ENCODE results near the gene GLRX3.
"Not testable (repeated sequence)": the region's sequence is repeated elsewhere in the genome, so short reads cannot be mapped to it uniquely, and the experiment has no call there.

GLRX3 gene

GRCh38 chr10:130136226-130137089, at the start of gene GLRX3:
TSS of gene GLRX3 (plus strand) at chr10:130136391. CDS start at chr10:130136421, 30 bp downstream.
- Mint-ChIP-seq H3K9me3 (ENCODE audit: low read depth) (no peaks in the 10 kb centered on the region), H3K4me3 (peak within 1 kb of the TSS; percentile 93), H3K36me3 (peaks cover 5% of the 10 kb centered on the region), H3K27me3 (no peaks in the 10 kb centered on the region), H3K4me1 (ENCODE audit: low read depth) (peaks cover 35% of the 10 kb centered on the region), H3K27ac (peak within 1 kb of the TSS; percentile 68)

- H3K27ac Mint-ChIP-seq = not testable (repeated sequence)
- peaks cover 56% of the 10 kb centered on the region for H3K36me3 Mint-ChIP-seq
- H3K4me1 Mint-ChIP-seq (ENCODE audit: low read depth) = peaks cover 20% of the 10 kb centered on the region
These were observed 45.6 kb upstream of the GLRX3 start for GRCh38 chr10:130090565-130090964.

GRCh38 chr10:130099344-130099743, 36.8 kb upstream of the GLRX3 start:
- Mint-ChIP-seq H3K27ac (no peak overlapping the region), H3K4me3 (no peak overlapping the region), H3K4me1 (ENCODE audit: low read depth) (peaks cover 1% of the 10 kb centered on the region), H3K27me3 (no peaks in the 10 kb centered on the region), H3K36me3 (peaks cover 16% of the 10 kb centered on the region), H3K9me3 (ENCODE audit: low read depth) (no peaks in the 10 kb centered on the region)

More at GRCh38 chr10:130090565-130090964, 45.6 kb upstream of the GLRX3 start:
- H3K27me3 Mint-ChIP-seq, H3K4me3 Mint-ChIP-seq: not testable (repeated sequence)
- H3K9me3 Mint-ChIP-seq (ENCODE audit: low read depth) = peaks cover 14% of the 10 kb centered on the region

GRCh38 chr10:130105724-130106123, 30.5 kb upstream of the GLRX3 start:
- H3K27me3 Mint-ChIP-seq = no peaks in the 10 kb centered on the region
- H3K27ac Mint-ChIP-seq = peak overlapping the region; percentile 29

GRCh38 chr10:130108146-130108545, 28.0 kb upstream of the GLRX3 start:
- Mint-ChIP-seq H3K4me3 (peak overlapping the region; percentile 69), H3K27ac (peak overlapping the region; percentile 79), H3K4me1 (ENCODE audit: low read depth) (peaks cover 53% of the 10 kb centered on the region)
- H3K9me3 Mint-ChIP-seq (ENCODE audit: low read depth); H3K27me3 Mint-ChIP-seq; H3K36me3 Mint-ChIP-seq: not testable (repeated sequence)

More at GRCh38 chr10:130105724-130106123, 30.5 kb upstream of the GLRX3 start:
- Mint-ChIP-seq H3K9me3 (ENCODE audit: low read depth) (no peaks in the 10 kb centered on the region), H3K36me3 (peaks cover 2% of the 10 kb centered on the region), H3K4me3 (no peak overlapping the region), H3K4me1 (ENCODE audit: low read depth) (peaks cover 40% of the 10 kb centered on the region)

GRCh38 chr10:130108934-130109604, 27.1 kb upstream of the GLRX3 start:
- Mint-ChIP-seq H3K36me3 (peaks cover 5% of the 10 kb centered on the region), H3K27ac (peak overlapping the region; percentile 98), H3K27me3 (no peaks in the 10 kb centered on the region), H3K9me3 (ENCODE audit: low read depth) (no peaks in the 10 kb centered on the region), H3K4me3 (peak overlapping the region; percentile 99), H3K4me1 (ENCODE audit: low read depth) (peaks cover 53% of the 10 kb centered on the region)

GRCh38 chr10:130109796-130110245, 26.4 kb upstream of the GLRX3 start:
- Mint-ChIP-seq H3K4me1 (ENCODE audit: low read depth) (peaks cover 51% of the 10 kb centered on the region), H3K27ac (peak overlapping the region; percentile 98), H3K36me3 (peaks cover 5% of the 10 kb centered on the region), H3K4me3 (peak overlapping the region; percentile 99), H3K27me3 (no peaks in the 10 kb centered on the region), H3K9me3 (ENCODE audit: low read depth) (no peaks in the 10 kb centered on the region)

- Mint-ChIP-seq H3K4me3 (peak within 1 kb of the TSS; percentile 99), H3K36me3 (peaks cover 5% of the 10 kb centered on the region), H3K27ac (peak within 1 kb of the TSS; percentile 98), H3K27me3 (no peaks in the 10 kb centered on the region), H3K4me1 (ENCODE audit: low read depth) (peaks cover 51% of the 10 kb centered on the region), H3K9me3 (ENCODE audit: low read depth) (no peaks in the 10 kb centered on the region)
These were observed 25.7 kb upstream of the GLRX3 start, which contains the start of gene C10orf143 for GRCh38 chr10:130110246-130111112. TSS of gene C10orf143 (minus strand) at chr10:130110830. CDS start at chr10:130110772, 58 bp downstream.

- peaks cover 47% of the 10 kb centered on the region for H3K4me1 Mint-ChIP-seq (ENCODE audit: low read depth)
- peak overlapping the region; percentile 99 for H3K4me3 Mint-ChIP-seq
- peak overlapping the region; percentile 98 for H3K27ac Mint-ChIP-seq
- H3K9me3 Mint-ChIP-seq (ENCODE audit: low read depth) = no peaks in the 10 kb centered on the region
- no peaks in the 10 kb centered on the region for H3K27me3 Mint-ChIP-seq
- H3K36me3 Mint-ChIP-seq = peaks cover 5% of the 10 kb centered on the region
These were observed 24.9 kb upstream of the GLRX3 start for GRCh38 chr10:130111113-130111851.

GRCh38 chr10:130111852-130112180, 24.4 kb upstream of the GLRX3 start:
- Mint-ChIP-seq H3K27ac (peak overlapping the region; percentile 98), H3K27me3 (no peaks in the 10 kb centered on the region), H3K4me3 (peak overlapping the region; percentile 99), H3K36me3 (peaks cover 5% of the 10 kb centered on the region), H3K9me3 (ENCODE audit: low read depth) (no peaks in the 10 kb centered on the region), H3K4me1 (ENCODE audit: low read depth) (peaks cover 42% of the 10 kb centered on the region)

GRCh38 chr10:130112821-130113220, 23.4 kb upstream of the GLRX3 start:
- H3K27ac Mint-ChIP-seq = no peak overlapping the region
- peaks cover 3% of the 10 kb centered on the region for H3K36me3 Mint-ChIP-seq
- no peaks in the 10 kb centered on the region for H3K27me3 Mint-ChIP-seq
- H3K4me3 Mint-ChIP-seq = peak overlapping the region; percentile 99
- H3K9me3 Mint-ChIP-seq (ENCODE audit: low read depth) = no peaks in the 10 kb centered on the region
- peaks cover 32% of the 10 kb centered on the region for H3K4me1 Mint-ChIP-seq (ENCODE audit: low read depth)

GRCh38 chr10:130116942-130117341, 19.2 kb upstream of the GLRX3 start:
- not testable (repeated sequence) for H3K4me3 Mint-ChIP-seq; H3K9me3 Mint-ChIP-seq (ENCODE audit: low read depth); H3K36me3 Mint-ChIP-seq; H3K4me1 Mint-ChIP-seq (ENCODE audit: low read depth); H3K27me3 Mint-ChIP-seq; H3K27ac Mint-ChIP-seq

GRCh38 chr10:130117535-130117934, 18.7 kb upstream of the GLRX3 start:
- not testable (repeated sequence) for H3K4me1 Mint-ChIP-seq (ENCODE audit: low read depth); H3K27me3 Mint-ChIP-seq; H3K4me3 Mint-ChIP-seq; H3K27ac Mint-ChIP-seq; H3K9me3 Mint-ChIP-seq (ENCODE audit: low read depth); H3K36me3 Mint-ChIP-seq

GRCh38 chr10:130121486-130122079, 14.6 kb upstream of the GLRX3 start:
- no peak overlapping the region for H3K27ac Mint-ChIP-seq

More at GRCh38 chr10:130121486-130122079, 14.6 kb upstream of the GLRX3 start:
- Mint-ChIP-seq H3K36me3 (no peaks in the 10 kb centered on the region), H3K4me3 (no peak overlapping the region), H3K27me3 (peaks cover 3% of the 10 kb centered on the region), H3K9me3 (ENCODE audit: low read depth) (no peaks in the 10 kb centered on the region), H3K4me1 (ENCODE audit: low read depth) (no peaks in the 10 kb centered on the region)
